ENCODE data around the gene TRPM7.

The TRPM7 gene

DNA sequence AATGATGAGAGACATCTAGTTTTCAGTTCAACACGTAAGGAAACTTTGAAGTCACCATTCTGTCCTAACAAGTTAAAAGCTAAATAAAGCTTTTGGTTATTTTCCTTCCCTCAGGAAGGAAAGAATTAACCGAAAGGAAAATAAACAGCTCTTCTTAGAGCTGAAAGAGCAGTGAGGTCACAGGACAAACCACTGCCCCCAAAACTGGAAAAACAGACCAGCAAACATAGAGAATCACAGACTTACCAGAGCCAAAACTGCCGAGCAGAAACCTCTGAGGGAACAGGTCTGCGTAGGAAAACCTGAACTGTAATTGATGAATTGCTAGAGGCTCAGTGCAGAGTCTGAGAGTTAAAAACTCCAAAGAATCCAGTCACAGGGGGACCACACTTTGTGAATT lies 154.8 kb downstream of the TRPM7 start:
- Histone ChIP-seq H3K36me3 (replicated peaks; ENCODE audit: insufficient read depth, low read length) (no peaks in the 10 kb centered on the region), H3K4me1 (ENCODE audit: low read length) (0 out of 2 replicates have a peak, but pooled peaks cover 3% of the 10 kb centered on the region), H2AFZ (ENCODE audit: low read length) (no peak overlapping the region), H3K4me3 (ENCODE audit: low read length) (no peak overlapping the region), H3K4me2 (ENCODE audit: low read depth, low read length) (no peak overlapping the region), H3K9ac (ENCODE audit: low read length) (no peak overlapping the region), H3K27ac (ENCODE audit: low read length) (no peak overlapping the region), H3K9me3 (replicated peaks; ENCODE audit: insufficient read depth, low read length) (no peaks in the 10 kb centered on the region), H3K9me2 (replicated peaks; ENCODE audit: insufficient read depth, low read length) (no peaks in the 10 kb centered on the region), H3K79me2 (ENCODE audit: low read length) (no peaks in the 10 kb centered on the region), H3K27me3 (replicated peaks; ENCODE audit: insufficient read depth, low read length) (no peaks in the 10 kb centered on the region), H4K20me1 (ENCODE audit: insufficient read depth, low read length) (no peaks in the 10 kb centered on the region), H3F3A (ENCODE audit: insufficient read depth, low read length) (no peaks in the 10 kb centered on the region)
- DNase-seq, result no peak
- TF ChIP-seq, protein P1, sequence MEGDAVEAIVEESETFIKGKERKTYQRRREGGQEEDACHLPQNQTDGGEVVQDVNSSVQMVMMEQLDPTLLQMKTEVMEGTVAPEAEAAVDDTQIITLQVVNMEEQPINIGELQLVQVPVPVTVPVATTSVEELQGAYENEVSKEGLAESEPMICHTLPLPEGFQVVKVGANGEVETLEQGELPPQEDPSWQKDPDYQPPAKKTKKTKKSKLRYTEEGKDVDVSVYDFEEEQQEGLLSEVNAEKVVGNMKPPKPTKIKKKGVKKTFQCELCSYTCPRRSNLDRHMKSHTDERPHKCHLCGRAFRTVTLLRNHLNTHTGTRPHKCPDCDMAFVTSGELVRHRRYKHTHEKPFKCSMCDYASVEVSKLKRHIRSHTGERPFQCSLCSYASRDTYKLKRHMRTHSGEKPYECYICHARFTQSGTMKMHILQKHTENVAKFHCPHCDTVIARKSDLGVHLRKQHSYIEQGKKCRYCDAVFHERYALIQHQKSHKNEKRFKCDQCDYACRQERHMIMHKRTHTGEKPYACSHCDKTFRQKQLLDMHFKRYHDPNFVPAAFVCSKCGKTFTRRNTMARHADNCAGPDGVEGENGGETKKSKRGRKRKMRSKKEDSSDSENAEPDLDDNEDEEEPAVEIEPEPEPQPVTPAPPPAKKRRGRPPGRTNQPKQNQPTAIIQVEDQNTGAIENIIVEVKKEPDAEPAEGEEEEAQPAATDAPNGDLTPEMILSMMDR (IDR thresholded peaks at IDR 0.05; ENCODE audit: low read length), result no peak
- TF ChIP-seq EZH2phosphoT487 (IDR thresholded peaks at IDR 0.05; ENCODE audit: low read length), result no peak

DNA sequence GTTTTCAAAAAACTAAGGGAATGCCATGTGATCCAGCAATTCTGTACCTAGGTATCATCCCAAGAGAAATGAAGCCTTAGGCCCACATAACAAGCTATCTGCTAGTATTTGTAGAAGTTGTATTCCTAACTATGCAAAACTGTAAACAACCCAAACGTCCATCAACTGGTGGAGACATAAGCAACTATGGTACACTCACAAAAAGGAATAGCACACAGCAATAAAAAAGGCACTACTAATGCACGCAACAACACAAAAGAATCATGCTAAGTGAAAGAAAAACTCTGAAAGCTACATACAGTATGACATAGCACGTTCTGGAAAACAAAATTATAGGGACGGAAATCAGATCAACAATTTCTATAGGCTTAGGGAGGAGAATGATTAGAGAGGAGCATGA lies 155.4 kb downstream of the TRPM7 start:
- H3K4me3 ChIP-seq (ENCODE audit: low read length), result no peak overlapping the region
- H3K79me2 ChIP-seq (ENCODE audit: low read length), result no peaks in the 10 kb centered on the region
- no peak overlapping the region for H2AFZ ChIP-seq (ENCODE audit: low read length)
- H3K9me2 ChIP-seq (replicated peaks; ENCODE audit: insufficient read depth, low read length), result no peaks in the 10 kb centered on the region
- 0 out of 2 replicates have a peak, but pooled peaks cover 3% of the 10 kb centered on the region for H3K4me1 ChIP-seq (ENCODE audit: low read length)
- H3K36me3 ChIP-seq (replicated peaks; ENCODE audit: insufficient read depth, low read length), result no peaks in the 10 kb centered on the region
- no peak overlapping the region for H3K9ac ChIP-seq (ENCODE audit: low read length)
- no peaks in the 10 kb centered on the region for H4K20me1 ChIP-seq (ENCODE audit: insufficient read depth, low read length)
- H3F3A ChIP-seq (ENCODE audit: insufficient read depth, low read length), result no peaks in the 10 kb centered on the region
- DNase-seq, result no peak
- H3K4me2 ChIP-seq (ENCODE audit: low read depth, low read length), result no peak overlapping the region
- H3K9me3 ChIP-seq (replicated peaks; ENCODE audit: insufficient read depth, low read length), result no peaks in the 10 kb centered on the region
- no peak overlapping the region for H3K27ac ChIP-seq (ENCODE audit: low read length)
- no peaks in the 10 kb centered on the region for H3K27me3 ChIP-seq (replicated peaks; ENCODE audit: insufficient read depth, low read length)
- TF ChIP-seq EZH2phosphoT487 (IDR thresholded peaks at IDR 0.05; ENCODE audit: low read length), result no peak
- TF ChIP-seq, protein P1 (IDR thresholded peaks at IDR 0.05; ENCODE audit: low read length), result no peak
- TF ChIP-seq EZH2 (optimal IDR thresholded peaks at IDR 0.05; ENCODE audit: low read depth, low read length), result no peak

DNA sequence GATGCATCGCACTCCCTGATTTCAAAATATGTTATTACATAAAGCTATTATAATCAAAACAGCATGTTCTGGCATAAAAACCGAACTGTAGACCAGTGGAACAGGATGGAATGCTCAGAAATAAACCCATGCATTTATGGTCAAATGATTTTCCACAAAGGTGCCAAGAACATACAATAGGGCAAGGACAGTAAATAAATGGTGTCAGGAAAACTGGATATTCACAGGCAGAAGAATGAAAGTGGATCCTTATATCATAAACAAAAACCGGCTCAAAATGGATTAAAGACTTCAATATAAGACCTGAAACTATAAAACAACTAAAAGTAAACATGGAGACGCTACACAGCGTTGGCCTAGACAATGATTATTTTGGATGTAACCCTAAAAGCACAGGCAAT lies 162.7 kb downstream of the TRPM7 start:
- DNase-seq, result no peak
- no peaks in the 10 kb centered on the region for H3F3A ChIP-seq (ENCODE audit: insufficient read depth, low read length)
- no peak overlapping the region for H3K4me2 ChIP-seq (ENCODE audit: low read depth, low read length)
- H3K79me2 ChIP-seq (ENCODE audit: low read length), result no peaks in the 10 kb centered on the region
- H3K9ac ChIP-seq (ENCODE audit: low read length), result no peak overlapping the region
- H3K9me2 ChIP-seq (replicated peaks; ENCODE audit: insufficient read depth, low read length), result no peaks in the 10 kb centered on the region
- no peaks in the 10 kb centered on the region for H3K4me1 ChIP-seq (ENCODE audit: low read length)
- no peak for TF ChIP-seq EZH2 (optimal IDR thresholded peaks at IDR 0.05; ENCODE audit: low read depth, low read length)
- no peak for TF ChIP-seq EZH2phosphoT487 (IDR thresholded peaks at IDR 0.05; ENCODE audit: low read length)
- TF ChIP-seq, protein P1 (IDR thresholded peaks at IDR 0.05; ENCODE audit: low read length), result no peak
- H4K20me1 ChIP-seq (ENCODE audit: insufficient read depth, low read length), result no peaks in the 10 kb centered on the region
- no peak overlapping the region for H3K27ac ChIP-seq (ENCODE audit: low read length)
- H3K4me3 ChIP-seq (ENCODE audit: low read length), result no peak overlapping the region
- no peaks in the 10 kb centered on the region for H3K27me3 ChIP-seq (replicated peaks; ENCODE audit: insufficient read depth, low read length)
- no peaks in the 10 kb centered on the region for H3K36me3 ChIP-seq (replicated peaks; ENCODE audit: insufficient read depth, low read length)
- H3K9me3 ChIP-seq (replicated peaks; ENCODE audit: insufficient read depth, low read length), result no peaks in the 10 kb centered on the region
- H2AFZ ChIP-seq (ENCODE audit: low read length), result no peak overlapping the region

Data from MM.1S (cell line).